Measurements from ENCODE around the gene SV2C.

The SV2C gene

GRCh38 chr5:76380346-76381066, 297.3 kb downstream of the SV2C start:
- no peak for DNase-seq
- in situ Hi-C loops (cut with HindIII; ENCODE audit: low pct_ligation_motif_present, low pct_unique_long_range_greater_than_20kb, low sequenced_read_pairs): no loop called here

- DNase-seq: no peak
- in situ Hi-C loops (cut with HindIII; ENCODE audit: low pct_ligation_motif_present, low pct_unique_long_range_greater_than_20kb, low sequenced_read_pairs): no loop called here
Observed at GRCh38 chr5:76383126-76383832, 300.1 kb downstream of the SV2C start.

GRCh38 chr5:76384189-76384588, 301.0 kb downstream of the SV2C start:
- DNase-seq: no peak
- in situ Hi-C loops (cut with HindIII; ENCODE audit: low pct_ligation_motif_present, low pct_unique_long_range_greater_than_20kb, low sequenced_read_pairs): no loop called here

GRCh38 chr5:76384705-76385104, 301.5 kb downstream of the SV2C start:
- in situ Hi-C loops (cut with HindIII; ENCODE audit: low pct_ligation_motif_present, low pct_unique_long_range_greater_than_20kb, low sequenced_read_pairs): no loop called here
- no peak for DNase-seq

GRCh38 chr5:76385540-76385939, 302.4 kb downstream of the SV2C start:
- in situ Hi-C loops (cut with HindIII; ENCODE audit: low pct_ligation_motif_present, low pct_unique_long_range_greater_than_20kb, low sequenced_read_pairs): no loop called here
- no peak for DNase-seq

GRCh38 chr5:76386360-76386759, 303.2 kb downstream of the SV2C start:
- in situ Hi-C loops (cut with HindIII; ENCODE audit: low pct_ligation_motif_present, low pct_unique_long_range_greater_than_20kb, low sequenced_read_pairs): no loop called here
- DNase-seq: no peak

GRCh38 chr5:76388236-76388635, 305.1 kb downstream of the SV2C start:
- in situ Hi-C loops (cut with HindIII; ENCODE audit: low pct_ligation_motif_present, low pct_unique_long_range_greater_than_20kb, low sequenced_read_pairs): no loop called here
- no peak for DNase-seq

GRCh38 chr5:76388791-76389512, 305.8 kb downstream of the SV2C start:
- DNase-seq: no peak
- in situ Hi-C loops (cut with HindIII; ENCODE audit: low pct_ligation_motif_present, low pct_unique_long_range_greater_than_20kb, low sequenced_read_pairs): no loop called here

GRCh38 chr5:76389513-76390154, 306.5 kb downstream of the SV2C start:
- in situ Hi-C loops (cut with HindIII; ENCODE audit: low pct_ligation_motif_present, low pct_unique_long_range_greater_than_20kb, low sequenced_read_pairs): no loop called here
- DNase-seq: no peak

GRCh38 chr5:76391014-76391413, 307.8 kb downstream of the SV2C start:
- no peak for DNase-seq
- in situ Hi-C loops (cut with HindIII; ENCODE audit: low pct_ligation_motif_present, low pct_unique_long_range_greater_than_20kb, low sequenced_read_pairs): no loop called here

- DNase-seq: no peak
Observed at GRCh38 chr5:76393035-76393680, 310.0 kb downstream of the SV2C start.

GRCh38 chr5:76397200-76397599, 314.0 kb downstream of the SV2C start:
- no peak for DNase-seq
- in situ Hi-C loops (cut with HindIII; ENCODE audit: low pct_ligation_motif_present, low pct_unique_long_range_greater_than_20kb, low sequenced_read_pairs): no loop called here

More at GRCh38 chr5:76393035-76393680, 310.0 kb downstream of the SV2C start:
- in situ Hi-C loops (cut with HindIII; ENCODE audit: low pct_ligation_motif_present, low pct_unique_long_range_greater_than_20kb, low sequenced_read_pairs): no loop called here

GRCh38 chr5:76399268-76399667, 316.1 kb downstream of the SV2C start:
- in situ Hi-C loops (cut with HindIII; ENCODE audit: low pct_ligation_motif_present, low pct_unique_long_range_greater_than_20kb, low sequenced_read_pairs): no loop called here
- DNase-seq: no peak

- DNase-seq: no peak
- in situ Hi-C loops (cut with HindIII; ENCODE audit: low pct_ligation_motif_present, low pct_unique_long_range_greater_than_20kb, low sequenced_read_pairs): no loop called here
Observed at GRCh38 chr5:76400466-76400865, 317.3 kb downstream of the SV2C start.

- no peak for DNase-seq
- in situ Hi-C loops (cut with HindIII; ENCODE audit: low pct_ligation_motif_present, low pct_unique_long_range_greater_than_20kb, low sequenced_read_pairs): no loop called here
Observed at GRCh38 chr5:76401801-76402250, 318.6 kb downstream of the SV2C start.

GRCh38 chr5:76402251-76402885, 319.2 kb downstream of the SV2C start:
- DNase-seq: no peak
- in situ Hi-C loops (cut with HindIII; ENCODE audit: low pct_ligation_motif_present, low pct_unique_long_range_greater_than_20kb, low sequenced_read_pairs): no loop called here

- DNase-seq: peak; percentile 52
- in situ Hi-C loops (cut with HindIII; ENCODE audit: low pct_ligation_motif_present, low pct_unique_long_range_greater_than_20kb, low sequenced_read_pairs): no loop called here
Observed at GRCh38 chr5:76402886-76403765, 319.9 kb downstream of the SV2C start, which contains the start of gene IQGAP2. Gene IQGAP2 (plus strand): TSS chr5:76403285. CDS start chr5:76403546, 261 bp downstream.
